Measurements from ENCODE around the gene EP300.

The EP300 gene

DNA sequence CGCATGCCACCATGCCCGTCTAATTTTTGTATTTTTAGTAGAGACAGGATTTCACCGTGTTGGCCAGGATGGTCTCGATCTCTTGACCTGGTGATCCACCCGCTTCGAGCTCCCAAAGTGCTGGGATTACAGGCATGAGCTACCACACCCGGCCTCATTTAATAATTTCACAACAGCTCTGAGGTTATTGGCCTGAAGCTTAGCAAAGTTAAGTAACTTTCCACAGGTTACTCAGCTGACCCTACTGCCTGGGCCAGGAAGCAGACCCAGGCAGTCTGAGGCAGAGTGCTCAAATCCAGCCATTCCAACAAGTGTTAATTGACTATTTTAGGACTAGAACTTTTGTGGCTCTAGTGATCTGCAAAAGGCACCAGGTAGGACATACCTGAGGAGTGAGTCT is 60.5 kb downstream of the EP300 start:
- no peak for DNase-seq (ENCODE audit: low read depth)
- no peak overlapping the region for H3K4me3 ChIP-seq (ENCODE audit: low read length)
- no peak for TF ChIP-seq CTCF (IDR thresholded peaks at IDR 0.05; ENCODE audit: insufficient read depth, low read depth, low read length, missing control alignments)

- no peak overlapping the region for H3K4me3 ChIP-seq (ENCODE audit: low read length)
- no peak for DNase-seq (ENCODE audit: low read depth)
- no peak for TF ChIP-seq CTCF (IDR thresholded peaks at IDR 0.05; ENCODE audit: insufficient read depth, low read depth, low read length, missing control alignments)
Observed at GRCh38 chr22:41157083-41157482, 64.7 kb downstream of the EP300 start.

DNA sequence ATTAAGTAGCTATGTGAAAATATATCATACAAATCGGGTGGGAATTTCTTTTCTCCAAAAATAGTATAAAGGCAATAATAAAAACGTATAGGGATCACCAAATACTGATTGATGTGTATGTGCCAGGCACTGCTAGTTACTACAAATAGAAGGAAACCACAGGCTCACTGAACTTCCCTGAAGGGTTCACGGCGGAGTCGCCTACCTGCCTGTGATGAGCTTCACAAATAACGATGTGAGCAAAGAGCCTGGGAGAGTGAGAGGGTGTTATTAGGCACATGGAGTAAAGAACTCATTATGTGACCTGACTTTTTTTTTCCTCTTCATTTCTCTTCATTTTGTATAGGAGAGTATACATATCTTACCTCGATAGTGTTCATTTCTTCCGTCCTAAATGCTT is 76.8 kb downstream of the EP300 start:
- no peak for TF ChIP-seq CTCF (IDR thresholded peaks at IDR 0.05; ENCODE audit: insufficient read depth, low read depth, low read length, missing control alignments)
- no peak for DNase-seq (ENCODE audit: low read depth)
- no peak overlapping the region for H3K4me3 ChIP-seq (ENCODE audit: low read length)

- no peak overlapping the region for H3K4me3 ChIP-seq (ENCODE audit: low read length)
- TF ChIP-seq CTCF (IDR thresholded peaks at IDR 0.05; ENCODE audit: insufficient read depth, low read depth, low read length, missing control alignments), result no peak
- no peak for DNase-seq (ENCODE audit: low read depth)
Observed at GRCh38 chr22:41171996-41172395, 79.6 kb downstream of the EP300 start.

DNA sequence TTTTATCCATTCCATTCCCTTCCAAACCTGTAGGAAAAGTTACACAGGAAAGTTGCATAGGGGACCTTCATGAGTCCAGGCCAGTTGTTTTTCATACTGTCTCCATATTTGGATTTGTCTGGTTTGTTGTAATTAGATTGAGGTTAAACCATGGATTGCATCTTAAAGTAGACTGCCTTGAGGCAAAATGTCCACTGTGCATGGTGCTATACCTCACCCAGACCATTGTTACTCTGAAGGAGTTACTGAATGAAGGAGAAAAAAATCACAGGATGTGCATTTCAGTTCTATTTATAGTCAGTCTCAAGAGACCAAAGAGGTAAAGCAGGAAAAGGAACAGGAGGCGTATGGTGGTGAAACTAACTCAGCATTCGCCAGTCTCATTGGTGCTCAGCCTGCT is 83.2 kb downstream of the EP300 start:
- no peak for TF ChIP-seq CTCF (IDR thresholded peaks at IDR 0.05; ENCODE audit: insufficient read depth, low read depth, low read length, missing control alignments)
- no peak for DNase-seq (ENCODE audit: low read depth)
- no peak overlapping the region for H3K4me3 ChIP-seq (ENCODE audit: low read length)

- DNase-seq (ENCODE audit: low read depth), result no peak
- no peak for TF ChIP-seq CTCF (IDR thresholded peaks at IDR 0.05; ENCODE audit: insufficient read depth, low read depth, low read length, missing control alignments)
- no peak overlapping the region for H3K4me3 ChIP-seq (ENCODE audit: low read length)
Observed at GRCh38 chr22:41177040-41177621, 84.7 kb downstream of the EP300 start.
